DMS153 treated with DMSO at 0.1 percent for 48 hours (cell line): ENCODE results near the gene ATR.
"Not testable (repeated sequence)": the region's sequence is repeated elsewhere in the genome, so short reads cannot be mapped to it uniquely, and the experiment has no call there.

ENCODE experiments used
- DNase-seq: peaks from one replicate; lab custom pipeline; 2025; ENCODE audit not compliant: unreplicated experiment; lab: John Stamatoyannopoulos, UW

The ATR gene

DNA sequence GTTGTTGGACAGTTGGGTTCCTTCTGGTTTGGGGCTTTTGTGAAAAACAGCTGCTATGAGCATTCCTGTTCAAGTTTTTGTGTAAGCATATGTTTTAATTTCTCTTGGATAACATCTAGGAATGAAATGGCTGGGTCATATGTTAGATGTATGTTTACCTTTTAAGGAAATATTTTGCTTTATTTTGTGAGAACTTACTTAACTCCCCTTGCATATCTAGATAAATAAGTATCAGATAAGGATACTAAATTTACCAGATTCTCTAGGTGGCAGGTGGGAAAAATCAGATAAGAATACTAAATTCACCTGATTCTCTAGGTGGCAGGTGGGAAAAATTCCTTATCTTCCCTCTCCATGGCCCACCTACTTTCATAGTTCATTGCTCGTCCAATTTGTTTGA lies 16.6 kb upstream of the ATR start:
- no peak for DNase-seq

DNA sequence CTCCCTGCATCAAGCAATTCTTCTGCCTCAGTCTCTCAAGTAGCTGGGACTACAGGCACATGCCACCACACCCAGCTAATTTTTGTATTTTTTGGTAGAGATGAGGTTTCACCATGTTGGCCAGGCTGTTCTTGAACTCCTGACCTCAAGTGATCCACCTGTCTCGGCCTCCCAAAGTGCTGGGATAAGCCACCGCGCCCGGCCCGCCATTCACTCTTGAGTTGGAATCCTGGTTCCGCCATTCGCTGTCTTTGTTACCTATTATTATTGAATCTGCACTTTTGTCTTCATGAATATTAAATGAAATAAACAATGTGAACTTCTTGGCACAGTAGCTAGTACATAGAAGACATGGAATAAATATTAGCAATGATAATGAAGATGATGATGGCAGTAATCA lies 13.7 kb upstream of the ATR start:
- not testable (repeated sequence) for DNase-seq

DNA sequence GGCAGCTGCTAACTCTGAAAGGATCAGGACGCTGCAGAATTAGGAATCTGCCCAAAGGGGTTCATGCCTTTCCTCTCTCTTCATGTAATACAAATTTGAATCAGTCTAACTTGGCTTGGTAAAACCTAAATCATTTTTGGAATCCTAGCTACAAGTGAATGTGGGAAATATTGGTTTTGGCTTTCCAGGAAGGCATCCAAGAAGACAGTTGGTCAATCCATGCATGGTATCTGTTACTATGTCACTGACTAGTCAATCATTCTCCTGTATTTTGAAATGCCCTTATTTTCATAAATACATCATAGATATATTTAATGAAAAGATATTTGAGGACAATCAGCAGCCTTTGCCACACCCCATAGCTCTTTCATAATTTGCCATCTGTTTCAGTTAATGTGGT lies 10.2 kb upstream of the ATR start:
- no peak for DNase-seq

DNA sequence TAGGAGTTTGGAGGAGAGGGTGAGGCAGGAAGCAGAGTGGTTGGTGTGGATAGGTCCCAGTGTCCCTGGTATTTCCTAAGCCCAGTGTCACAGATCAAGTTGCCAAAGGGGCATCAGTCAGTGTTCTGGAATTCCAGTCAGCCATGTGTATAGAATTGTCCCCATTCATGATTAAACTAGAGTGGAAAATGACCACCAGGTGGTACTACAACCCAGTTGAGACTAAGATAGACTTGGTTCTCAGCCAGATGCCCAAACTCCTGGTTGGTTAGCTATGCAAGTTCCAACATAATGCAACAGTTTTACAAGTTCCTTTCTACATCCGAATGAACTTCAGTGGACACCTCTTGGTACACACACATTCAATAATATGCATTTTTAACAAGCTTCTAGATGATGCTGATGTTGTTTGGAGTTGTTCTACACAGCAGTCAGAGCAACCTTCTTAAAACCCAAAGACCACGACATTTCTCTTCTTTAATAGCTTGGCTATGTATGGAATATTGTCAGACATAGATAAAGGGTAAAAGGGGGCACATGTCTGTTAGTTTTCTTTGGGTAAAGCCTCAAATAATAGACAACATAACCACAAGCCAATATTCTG lies 8.4 kb upstream of the ATR start:
- DNase-seq: peak; percentile 80

DNA sequence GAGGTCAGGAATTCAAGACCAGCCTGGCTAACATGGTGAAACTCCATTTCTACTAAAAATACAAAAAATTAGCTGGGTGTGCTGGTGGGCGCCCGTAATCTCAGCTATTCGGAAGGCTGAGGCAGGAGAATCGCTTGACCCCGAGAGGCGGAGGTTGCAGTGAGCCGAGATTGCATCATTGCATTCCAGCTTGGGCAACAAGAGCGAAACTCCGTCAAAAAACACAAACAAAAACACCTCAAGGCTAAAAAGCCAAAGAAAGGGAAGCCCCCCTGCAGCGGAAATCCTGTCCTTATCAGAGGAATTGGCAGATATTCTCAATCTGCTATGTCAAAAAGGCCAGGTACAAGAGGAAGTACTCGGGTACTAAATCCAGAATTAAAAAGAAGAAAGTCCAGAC lies 2.5 kb upstream of the ATR start:
- DNase-seq: not testable (repeated sequence)

DNA sequence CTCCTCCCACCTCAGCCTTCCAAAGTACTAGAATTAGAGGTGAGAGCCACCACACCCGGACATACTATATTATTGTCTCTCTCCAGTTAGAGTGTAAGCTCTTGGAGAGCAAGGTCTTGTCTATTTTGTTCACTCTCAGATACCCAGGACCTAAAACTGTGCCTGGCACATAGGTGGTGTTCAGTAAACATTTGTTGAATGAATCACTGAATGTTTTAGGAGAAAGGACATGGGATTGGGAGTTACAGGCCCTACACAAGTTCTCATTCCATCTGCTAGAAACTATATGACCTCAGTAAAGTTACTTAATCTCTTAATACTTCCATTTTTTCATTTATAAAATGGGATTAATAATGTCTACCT lies 1.5 kb upstream of the ATR start:
- no peak for DNase-seq

DNA sequence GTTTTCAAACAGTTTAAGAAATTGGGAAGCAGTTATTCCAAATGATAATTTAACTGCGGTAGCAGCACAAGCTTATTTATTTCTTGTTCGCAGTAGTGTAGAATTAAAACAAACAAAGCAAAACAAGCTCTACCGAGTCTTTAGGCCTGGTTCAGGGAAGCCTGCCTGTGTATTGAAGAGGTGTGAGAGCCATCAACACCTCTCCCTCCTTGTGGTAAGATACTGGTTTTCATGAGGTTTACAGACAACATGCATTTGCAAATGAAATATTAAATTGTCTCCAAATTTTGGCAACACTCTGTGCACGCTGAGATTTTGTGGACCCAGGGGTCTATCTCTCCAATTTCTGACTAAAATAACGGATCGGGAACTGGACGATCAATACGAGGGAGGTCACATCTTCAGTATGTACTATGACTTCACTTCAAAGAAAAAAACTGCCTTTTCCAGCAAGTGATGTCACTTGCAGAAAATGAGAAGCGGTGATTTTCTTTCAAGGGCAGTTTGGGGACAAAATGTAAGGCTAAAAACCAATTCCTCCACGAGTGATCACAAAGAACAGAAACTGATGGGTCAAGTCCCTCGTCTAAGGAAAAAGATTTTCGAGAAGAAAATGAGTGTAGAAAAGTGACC lies 721 bp downstream of the ATR start:
- no peak for DNase-seq

DNA sequence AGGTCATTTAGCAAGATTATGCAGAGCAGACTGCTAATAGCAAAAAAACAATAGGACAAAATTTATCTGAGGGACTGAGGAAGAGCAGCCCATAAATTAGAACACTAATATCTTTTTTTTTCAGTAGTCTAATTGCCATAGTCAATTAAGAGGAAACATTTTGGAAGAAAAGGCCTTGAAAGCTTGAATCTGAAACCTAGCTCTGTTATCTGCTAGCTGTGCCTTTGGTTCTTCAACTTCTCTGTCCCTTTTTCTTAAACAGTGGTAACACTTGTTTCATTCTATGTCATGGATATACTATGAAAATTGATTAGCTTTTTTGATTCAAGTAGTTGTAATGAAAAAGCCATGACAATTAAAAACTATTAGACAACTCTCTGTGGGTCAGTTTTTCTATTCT lies 1.7 kb downstream of the ATR start:
- DNase-seq: no peak

DNA sequence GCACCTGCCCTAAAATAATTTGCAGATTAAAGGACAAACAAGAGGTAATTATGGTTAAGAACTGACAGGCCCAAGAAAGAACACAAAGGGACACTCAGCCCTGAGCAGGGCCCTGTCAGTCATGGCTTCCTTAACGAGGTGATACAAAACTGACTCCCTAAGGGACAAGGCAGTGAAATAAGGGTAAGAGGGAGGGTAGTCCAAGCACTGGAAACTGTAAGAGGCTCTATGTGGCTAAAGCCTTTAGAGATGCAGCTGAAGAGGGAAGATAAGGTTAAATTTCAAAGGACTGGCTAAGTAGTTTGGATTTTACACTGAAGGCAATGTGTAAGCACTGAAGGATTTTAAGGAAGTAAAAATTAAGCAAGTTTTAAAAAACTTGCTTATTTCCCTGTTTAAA lies 3.9 kb downstream of the ATR start:
- DNase-seq: no peak

DNA sequence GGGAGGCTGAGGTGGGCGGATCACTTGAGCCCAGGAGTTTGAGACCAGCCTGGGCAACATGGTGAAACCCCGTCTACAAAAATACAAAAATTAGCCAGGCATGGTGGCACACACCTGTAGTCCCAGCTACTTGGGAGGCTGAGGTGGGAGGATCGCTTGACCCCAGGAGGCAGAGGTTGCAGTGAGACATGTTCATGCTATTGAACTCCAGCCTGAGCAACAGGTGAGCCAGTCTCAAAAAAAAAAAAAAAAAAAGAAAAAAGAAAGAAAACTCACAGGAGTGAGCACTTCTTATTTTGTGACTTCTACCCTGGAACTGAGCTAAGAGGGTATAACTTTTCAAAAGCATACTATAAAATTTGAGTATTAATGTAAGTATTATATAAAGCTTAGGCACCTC lies 4.3 kb downstream of the ATR start:
- DNase-seq: not testable (repeated sequence)

DNA sequence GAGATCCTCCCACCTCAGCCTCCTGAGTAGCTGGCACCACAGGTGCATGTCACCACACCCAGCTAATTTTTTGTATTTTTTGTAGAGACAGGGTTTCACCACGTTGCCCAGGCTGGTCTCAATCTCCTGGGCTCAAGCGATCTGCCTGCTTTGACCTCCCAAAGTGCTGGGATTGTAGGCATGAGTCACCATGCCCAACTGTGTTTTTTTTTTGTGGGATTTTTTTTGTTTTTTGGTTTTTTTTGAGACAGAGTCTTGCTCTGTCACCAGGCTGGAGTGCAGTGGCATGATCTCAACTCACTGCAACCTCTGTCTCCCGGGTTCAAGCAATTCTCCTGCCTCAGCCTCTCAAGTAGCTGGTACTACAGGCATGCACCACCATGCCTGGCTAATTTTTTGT lies 9.1 kb downstream of the ATR start:
- not testable (repeated sequence) for DNase-seq

DNA sequence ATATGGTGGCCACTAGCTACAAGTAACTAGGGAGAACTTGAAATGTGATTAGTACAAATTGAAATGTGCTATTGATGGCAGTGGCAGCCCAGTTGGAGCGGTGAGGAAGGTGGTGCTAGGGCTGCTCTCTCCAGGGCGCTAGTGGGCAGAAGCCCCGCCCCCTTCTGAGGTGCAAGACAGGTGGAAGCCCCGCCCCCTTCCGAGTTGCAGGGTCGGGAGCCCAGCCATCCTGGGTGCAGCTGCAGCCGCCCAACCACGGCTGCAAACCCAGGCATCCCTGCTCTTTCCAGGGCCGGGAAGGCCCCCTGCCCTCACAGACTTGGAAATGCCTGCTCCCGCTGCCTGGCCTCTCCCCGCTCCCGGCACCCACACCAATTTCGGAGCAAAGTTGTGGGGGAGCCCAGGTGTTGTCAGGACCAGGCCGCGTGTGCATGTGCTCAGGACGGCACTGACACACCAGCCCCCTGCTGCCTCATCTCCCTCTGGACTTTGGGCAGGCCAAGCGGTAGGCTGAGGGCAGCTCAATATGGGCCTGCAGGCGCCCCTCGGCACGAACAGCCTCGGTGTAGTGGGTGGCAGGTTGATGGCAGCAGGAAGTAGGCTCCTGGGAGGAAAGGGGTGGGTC lies 10.0 kb downstream of the ATR start:
- DNase-seq: no peak

DNA sequence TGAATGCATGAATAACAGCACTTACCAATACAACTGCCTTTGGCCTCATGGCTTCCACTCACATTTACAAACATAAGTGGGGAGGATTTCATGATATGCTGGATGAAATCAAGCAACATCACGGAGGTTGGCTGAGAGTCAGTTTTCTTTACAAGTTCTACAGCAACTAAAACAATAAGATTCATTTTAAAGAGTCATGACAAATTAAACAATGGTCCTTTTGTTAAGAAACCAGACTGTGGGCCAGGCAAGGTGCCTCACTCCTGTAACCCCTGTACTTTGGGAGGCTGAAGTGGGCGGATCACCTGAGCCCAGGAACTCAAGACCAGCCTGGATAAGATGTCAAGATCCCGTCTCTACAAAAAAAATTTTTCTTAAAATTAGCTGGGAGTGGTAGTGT lies 12.4 kb downstream of the ATR start:
- DNase-seq: no peak

DNA sequence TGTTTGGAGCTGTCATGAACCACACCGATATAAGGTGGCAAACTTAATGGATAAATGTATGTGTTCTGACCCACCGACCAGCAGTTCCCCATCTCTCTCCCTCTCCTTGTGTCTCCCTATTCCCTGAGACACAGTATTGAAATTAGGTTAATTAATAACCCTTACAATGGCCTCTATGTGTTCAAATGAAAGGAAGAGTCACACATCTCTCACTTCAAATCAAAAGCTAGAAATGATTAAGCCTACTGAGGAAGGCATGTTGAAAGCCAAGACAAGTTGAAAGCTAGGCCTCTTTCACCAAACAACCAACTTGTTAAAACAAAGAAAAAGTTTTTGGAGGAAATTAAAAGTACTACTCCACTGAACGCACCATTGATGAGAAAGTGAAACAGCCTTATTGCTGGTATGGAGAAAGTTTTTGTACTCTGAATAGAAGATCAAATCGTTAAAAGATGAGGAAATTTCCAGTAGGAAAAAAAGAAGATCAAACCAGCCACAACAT lies 15.0 kb downstream of the ATR start:
- DNase-seq: no peak

DNA sequence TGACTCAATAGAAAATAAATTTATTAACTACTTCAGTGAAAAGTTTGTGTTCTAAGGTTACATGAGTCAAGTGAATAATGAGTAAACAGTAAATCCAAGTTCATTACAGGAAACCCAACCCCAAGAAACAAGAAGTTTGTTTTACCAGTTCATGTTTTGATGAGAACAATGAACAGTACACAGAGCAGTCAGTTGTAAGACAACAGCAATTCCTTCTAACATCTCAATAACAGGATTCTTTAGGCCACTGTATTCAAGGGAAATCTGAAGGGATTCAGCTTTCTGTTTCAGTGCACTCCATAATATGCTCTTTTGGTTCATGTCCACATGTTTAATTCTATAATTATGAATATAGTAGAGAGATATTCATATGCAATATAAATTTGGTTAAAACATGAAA lies 18.4 kb downstream of the ATR start:
- no peak for DNase-seq

DNA sequence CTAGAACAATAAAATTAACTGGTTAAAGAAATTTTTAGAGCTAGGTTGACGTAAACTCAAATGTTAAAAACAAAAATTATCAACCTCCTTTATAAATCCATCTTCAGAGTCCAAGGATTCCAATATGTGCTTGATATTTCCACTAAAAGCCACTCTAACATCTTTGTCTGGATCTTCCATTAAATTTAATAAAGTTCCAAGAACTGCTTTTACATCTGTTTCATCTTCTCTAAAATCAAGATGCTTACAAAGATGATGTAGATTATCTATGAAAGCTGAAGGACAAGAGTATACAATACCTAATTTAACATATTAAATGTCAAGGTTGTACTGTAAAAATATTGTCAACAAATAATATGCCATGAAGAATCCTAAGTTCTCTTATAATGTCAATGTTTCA lies 24.8 kb downstream of the ATR start:
- no peak for DNase-seq

DNA sequence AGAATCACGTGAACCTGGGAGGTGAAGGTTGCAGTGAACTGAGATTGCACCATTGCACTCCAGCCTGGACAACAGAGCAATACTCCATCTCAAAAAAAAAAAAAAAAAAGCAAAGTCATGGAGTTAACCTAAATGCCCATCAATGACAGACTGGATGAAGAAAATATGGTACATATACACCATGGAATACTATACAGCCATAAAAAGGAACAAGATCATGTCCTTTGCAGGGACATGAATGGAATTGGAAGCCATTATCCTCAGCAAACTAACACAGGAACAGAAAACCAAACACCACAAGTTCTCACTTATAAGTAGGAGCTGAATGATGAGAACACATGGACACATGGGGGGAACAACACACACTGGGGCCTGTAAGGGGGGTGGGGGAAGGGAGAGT lies 26.0 kb downstream of the ATR start:
- not testable (repeated sequence) for DNase-seq

DNA sequence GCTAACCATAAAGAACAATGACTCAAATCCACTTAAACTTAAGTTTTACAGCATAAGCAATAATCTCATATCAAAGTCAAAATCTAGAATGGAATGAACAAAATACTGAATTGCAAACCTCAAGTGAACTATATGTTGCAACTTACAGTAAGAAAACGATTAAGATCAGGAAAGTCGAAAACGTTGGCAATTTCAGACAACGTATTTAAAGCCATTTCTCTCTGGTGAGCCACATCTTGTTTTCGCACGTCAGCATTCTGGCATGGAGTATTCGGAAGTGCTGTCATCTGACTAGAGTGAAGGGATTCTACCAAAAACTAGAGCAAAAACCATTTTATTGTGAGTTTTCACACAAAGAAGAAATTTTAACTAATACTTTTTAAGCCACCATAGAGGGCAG lies 28.5 kb downstream of the ATR start:
- no peak for DNase-seq

DNA sequence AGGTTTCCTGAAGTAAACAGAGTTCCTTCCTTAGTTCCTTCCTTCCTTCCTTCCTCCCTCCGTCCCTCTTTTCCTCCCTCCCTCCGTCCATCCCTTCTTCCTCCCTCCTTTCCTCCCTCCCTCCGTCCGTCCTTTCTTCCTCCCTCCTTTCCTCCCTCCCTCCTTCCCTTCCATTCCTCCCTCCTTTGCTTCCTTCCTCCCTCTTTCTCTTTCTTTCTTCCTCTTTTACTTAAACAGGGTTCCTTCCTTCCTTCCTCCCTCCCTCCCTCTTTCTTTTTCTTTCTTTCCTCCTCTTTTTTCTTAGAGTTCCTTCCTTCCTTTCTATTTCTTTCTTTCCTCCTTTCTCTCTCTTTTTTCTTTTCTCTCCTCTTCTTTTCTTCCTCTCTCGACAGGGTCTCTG lies 35.2 kb downstream of the ATR start:
- DNase-seq: no peak

DNA sequence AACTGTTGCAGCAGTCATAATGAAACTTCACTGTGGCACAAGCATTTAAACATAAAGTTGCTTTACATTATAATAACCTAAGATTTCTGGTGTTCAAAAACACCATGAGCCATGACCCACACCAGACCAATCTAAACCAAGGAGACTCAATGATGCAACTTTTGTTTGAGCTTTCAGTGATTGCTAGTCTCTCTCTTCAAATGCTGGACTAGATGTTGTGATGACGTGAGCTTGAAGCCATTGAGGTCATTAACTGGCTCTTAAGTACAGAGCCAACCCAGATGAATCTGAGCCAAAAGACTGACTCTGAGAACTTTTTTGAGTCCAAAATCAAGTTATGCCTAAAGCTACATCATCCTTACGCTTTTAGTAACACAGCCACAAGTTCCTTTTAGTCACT lies 36.5 kb downstream of the ATR start:
- no peak for DNase-seq

DNA sequence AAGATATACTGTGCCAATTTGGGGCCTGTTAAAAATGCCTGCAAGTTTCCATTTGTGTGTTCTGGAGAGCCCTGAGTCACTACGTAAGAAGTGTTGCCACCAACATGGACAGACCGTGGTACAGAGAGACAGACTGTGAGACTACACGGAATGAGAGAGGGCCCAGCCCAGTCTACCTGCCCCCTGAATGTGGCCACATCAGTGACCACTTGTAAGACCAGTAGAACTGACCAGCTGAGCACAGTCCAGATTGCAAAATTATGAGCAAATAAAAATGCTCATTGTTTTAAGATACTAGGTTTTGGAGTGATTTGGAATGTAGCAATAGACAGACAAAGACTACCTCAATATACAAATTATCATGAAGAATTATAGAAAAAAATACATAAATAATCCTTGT lies 42.0 kb downstream of the ATR start:
- DNase-seq: no peak

DNA sequence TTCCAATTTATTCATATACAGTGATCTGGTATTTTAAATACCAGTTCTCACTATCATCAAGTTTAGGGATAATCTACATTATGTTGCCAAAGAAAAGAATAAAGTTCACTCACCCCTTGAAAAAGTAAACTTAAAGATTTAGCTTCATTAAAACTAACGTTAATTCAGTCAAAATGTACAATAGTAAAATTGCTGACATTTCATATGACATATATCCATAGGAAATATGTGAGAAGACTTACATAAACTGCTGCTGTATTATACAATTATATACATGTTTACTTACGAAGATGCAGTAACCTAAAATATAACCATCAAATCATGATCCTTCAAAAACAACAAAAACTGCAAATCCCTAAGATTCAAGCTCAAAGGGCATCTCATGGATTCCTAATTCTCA lies 44.0 kb downstream of the ATR start:
- no peak for DNase-seq

DNA sequence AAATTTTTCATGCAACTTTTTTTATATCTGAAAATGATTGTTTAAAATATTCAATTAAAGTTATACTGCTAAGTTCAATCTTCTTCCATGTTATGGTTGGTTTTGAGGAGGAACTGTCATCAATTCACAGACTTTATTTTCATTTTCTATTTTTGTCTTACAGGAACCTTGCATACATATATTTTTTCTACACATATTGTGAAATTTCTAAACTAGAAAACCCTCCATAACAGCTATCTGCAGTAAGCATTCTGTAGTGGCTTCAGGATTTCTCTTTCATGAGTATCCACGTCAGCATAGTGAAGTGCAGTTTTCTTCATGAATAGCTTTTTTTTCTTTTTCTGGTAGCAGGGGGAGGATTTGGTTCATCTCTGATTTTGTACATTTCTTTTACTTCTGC lies 48.2 kb downstream of the ATR start:
- DNase-seq: no peak
